Bone marrow (tissue), 2 donors: ENCODE results near the gene TWSG1.
"Not testable (repeated sequence)": the region's sequence is repeated elsewhere in the genome, so short reads cannot be mapped to it uniquely, and the experiment has no call there.

Experiments
- DNase-seq, 2 donors: peaks; one replicate each; lab custom pipeline; 2025; lab: John Stamatoyannopoulos, UW

Gene TWSG1

DNA sequence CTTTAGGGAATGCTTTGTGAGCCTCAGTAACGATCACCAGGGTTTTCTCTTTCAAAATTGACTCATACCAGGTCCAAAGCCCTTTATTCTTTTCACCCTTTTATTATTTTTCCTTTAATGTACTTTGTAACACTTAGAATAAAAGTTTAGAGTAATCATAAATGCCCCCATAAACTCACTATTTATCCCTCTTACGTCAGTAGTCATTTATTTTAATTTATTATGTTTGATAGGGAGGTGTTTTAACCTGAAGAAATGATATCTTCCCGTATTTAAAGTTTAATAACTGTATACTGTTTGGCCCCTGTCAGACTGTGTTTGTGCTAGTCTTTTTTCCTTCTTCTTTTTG, 1.1 kb downstream of the TWSG1 start:
- no peak for DNase-seq

GRCh38 chr18:9336827-9337226, 2.3 kb downstream of the TWSG1 start:
- no peak for DNase-seq

DNA sequence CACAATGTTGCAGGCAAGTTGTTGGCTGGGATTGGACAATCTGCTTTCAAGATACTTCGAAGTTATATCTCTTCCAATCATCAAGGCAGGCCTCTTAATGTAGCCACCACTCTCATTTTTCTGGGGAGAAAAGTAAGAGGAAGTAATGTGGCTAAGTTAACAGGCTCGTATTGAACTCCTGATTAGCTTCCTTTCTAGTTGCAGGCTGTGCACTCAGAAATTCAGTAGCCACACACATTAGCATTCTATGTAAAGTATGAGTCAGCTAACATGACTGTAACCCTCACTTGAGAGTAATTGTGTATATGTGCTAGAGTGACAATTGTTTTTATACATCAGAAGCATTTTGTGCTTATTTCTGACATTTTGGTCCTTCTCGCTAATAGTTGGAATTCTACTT, 3.3 kb downstream of the TWSG1 start:
- peak in 1 of 2 donors; percentile 96 for DNase-seq

- DNase-seq = no peak
Measured at GRCh38 chr18:9340472-9340871, 5.9 kb downstream of the TWSG1 start.

- DNase-seq = no peak
Measured at GRCh38 chr18:9343577-9343976, 9.0 kb downstream of the TWSG1 start.

GRCh38 chr18:9346775-9347174, 12.2 kb downstream of the TWSG1 start:
- no peak for DNase-seq

- no peak for DNase-seq
Measured at GRCh38 chr18:9348079-9348671, 13.6 kb downstream of the TWSG1 start.

DNA sequence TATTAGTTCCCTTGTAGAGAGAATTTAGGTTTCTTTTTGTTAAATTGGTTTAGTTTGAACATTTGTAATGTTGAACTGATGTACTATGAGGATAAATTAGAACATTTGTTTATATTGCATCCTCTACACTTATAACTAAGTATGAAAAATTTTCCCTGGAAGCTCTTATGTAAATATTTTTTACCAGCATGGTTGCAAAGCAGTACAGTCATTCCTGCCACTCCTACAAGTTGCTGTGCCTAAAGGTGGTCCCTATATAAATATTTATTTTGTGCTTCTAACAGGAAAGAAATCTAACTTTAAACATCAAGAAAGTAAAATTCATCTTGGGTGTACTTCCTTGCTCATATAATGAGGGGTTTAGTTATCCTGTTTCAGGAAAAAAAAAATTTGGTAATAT, 14.2 kb downstream of the TWSG1 start:
- no peak for DNase-seq

GRCh38 chr18:9353596-9353995, 19.0 kb downstream of the TWSG1 start:
- DNase-seq = peak in 1 of 2 donors; percentile 81

DNA sequence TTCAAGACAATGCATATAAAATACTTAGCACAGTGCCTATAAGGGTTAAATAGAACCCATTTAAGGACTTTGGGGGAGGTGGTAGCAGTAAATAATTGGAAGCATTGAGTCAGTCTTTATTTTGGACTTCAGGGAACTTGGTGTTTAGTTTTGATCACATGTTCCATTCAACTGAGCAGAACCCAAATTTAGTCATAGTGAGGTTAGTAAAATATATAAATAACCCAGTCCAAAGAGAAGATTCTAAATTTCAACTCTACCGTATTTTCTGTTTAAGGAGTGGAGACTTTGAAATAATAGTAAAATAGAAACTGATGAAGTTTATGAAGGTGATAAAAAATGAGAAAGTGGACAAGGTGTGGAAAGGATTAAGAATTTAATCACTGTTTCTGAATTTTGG, 19.7 kb downstream of the TWSG1 start:
- no peak for DNase-seq

GRCh38 chr18:9356976-9357375, 22.4 kb downstream of the TWSG1 start:
- DNase-seq = no peak

DNA sequence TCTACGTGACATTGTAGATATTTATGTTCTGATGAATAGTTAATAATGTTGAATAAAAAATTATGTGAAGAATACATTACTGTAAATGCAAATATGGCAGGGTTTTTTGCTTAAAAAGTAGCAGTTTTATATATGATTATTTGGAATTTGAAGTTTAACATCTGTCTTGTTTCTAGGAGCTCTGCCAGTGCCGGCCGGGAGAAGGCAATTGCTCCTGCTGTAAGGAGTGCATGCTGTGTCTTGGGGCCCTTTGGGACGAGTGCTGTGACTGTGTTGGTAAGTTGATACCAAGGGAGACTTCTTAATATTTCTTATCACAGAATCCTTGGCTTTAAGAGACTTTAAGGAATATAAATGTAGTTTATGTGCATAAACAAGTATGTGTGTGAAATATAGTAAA, 25.2 kb downstream of the TWSG1 start:
- DNase-seq = no peak

DNA sequence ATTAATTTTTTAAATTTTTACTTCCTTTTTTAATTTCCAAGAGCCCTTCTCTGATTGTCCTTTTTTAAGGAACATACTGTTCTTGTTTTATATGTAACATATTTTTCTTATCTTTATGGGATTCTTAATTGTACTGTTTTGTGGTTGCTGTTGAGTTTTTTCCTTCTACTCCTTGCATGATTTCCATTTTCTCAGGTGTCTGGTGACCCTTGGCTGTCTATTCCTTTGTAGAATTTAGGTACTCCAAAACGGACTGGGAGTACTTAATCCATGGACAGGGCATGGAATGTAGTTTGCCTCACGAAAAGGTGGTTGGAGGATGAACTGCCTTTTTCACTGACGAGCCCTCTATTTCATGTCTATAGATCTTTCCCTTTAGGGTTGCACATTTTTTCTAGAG, 26.6 kb downstream of the TWSG1 start:
- DNase-seq = no peak

- DNase-seq = no peak
Measured at GRCh38 chr18:9362869-9363268, 28.3 kb downstream of the TWSG1 start.

DNA sequence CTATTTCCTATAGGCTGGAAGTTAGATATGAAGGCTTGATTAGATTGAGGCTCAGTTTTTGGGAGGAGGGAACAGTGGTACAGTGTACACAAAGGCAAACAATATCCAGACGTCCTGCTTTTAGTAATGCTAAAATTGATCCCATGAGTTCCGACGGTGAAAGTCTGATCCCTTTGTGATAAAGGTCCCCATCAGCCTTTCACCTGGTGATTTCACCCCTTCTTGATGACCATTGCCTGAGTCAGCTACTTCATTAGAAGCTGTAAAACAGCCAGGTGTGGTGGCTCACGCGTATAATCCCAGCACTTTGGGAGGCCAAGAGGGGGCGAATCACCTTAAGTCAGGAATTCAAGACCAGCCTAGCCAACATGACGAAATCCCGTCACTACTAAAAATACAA, 29.7 kb downstream of the TWSG1 start:
- no peak for DNase-seq

DNA sequence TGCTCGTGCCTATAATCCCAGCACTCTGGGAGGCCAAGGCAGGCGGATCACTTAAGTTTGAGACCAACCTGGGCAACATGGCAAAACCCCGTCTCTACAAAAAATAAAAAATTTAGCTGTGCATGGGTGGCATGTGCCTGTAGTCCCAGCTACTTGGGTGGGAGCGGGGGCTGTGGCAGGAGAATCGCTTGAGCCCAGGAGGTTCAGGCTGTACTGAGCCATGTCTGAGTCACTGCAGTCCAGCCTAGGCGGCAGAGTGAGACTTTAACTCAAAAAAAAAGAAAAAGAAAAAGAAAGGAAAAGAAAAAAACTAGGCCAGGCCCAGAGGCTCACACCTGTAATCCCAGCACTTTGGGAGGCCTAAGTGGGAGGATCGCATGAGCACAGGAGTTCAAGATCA, 30.8 kb downstream of the TWSG1 start:
- no peak for DNase-seq

- no peak for DNase-seq
Measured at GRCh38 chr18:9366126-9366714, 31.6 kb downstream of the TWSG1 start.

GRCh38 chr18:9373254-9373653, 38.7 kb downstream of the TWSG1 start:
- DNase-seq = not testable (repeated sequence)

DNA sequence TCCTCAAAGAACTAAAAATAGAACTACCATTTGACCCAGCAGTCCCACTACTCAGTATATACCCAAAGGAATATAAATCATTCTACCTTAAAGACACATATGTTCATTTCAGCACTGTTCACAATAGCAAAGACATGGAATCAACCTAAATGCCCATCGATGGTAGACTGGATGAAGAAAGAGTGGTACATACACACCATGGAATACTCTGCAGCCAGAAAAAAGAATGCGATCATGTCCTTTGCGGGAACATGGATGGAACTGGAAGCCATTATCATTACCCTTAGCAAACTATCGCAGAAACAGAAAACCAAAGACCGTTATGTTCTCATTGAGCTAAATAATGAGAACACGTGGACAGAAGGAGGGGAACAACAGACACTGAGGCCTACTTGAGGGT, 44.5 kb downstream of the TWSG1 start:
- DNase-seq = no peak

DNA sequence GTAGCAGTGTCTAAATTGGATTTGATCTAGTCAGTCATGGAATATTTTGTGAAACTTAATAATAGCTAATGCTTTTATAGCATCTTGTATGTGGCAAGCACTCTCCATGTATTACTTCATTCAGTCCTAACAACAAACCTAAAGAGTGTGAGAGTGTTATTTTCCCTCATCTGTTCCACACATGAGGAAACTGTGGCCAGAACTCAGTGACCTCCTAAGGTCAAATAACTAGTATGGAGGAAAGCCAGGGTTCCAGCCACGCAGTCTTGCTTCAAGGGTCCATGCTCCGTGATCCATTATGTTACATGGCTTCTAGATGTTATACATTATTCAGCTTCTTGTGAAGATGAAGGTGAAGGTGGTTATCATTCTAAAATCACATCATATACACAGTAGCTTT, 45.5 kb downstream of the TWSG1 start:
- no peak for DNase-seq

- no peak for DNase-seq
Measured at GRCh38 chr18:9380621-9381395, 46.2 kb downstream of the TWSG1 start.

GRCh38 chr18:9386879-9387278, 52.3 kb downstream of the TWSG1 start:
- no peak for DNase-seq

- no peak for DNase-seq
Measured at GRCh38 chr18:9387891-9388290, 53.3 kb downstream of the TWSG1 start.

- DNase-seq = no peak
Measured at GRCh38 chr18:9389706-9390105, 55.1 kb downstream of the TWSG1 start.
